Coronary artery (tissue), 2 donors: ENCODE data around the gene GPRC5D.
A peak's percentile ranks its signal among the peaks of the same experiment; 100 is the strongest.

ENCODE experiments used
- DNase-seq: peaks from one replicate; pipeline ENCODE4 v3.0.0-alpha.2; 2017; ENCODE audit warnings: low spot score
- H3K27ac ChIP-seq, 2 donors: fragments of 200-600 bp; sonication (generic); one replicate each; pipeline ENCODE4 v1.5.1; 2016 to 2019
- H3K4me3 ChIP-seq: fragments of 200-600 bp; sonication (generic); 2 replicates; pipeline ENCODE4 v1.5.1; 2016; ENCODE audit warnings: mild to moderate bottlenecking, moderate library complexity
- CTCF ChIP-seq: fragments of 200-600 bp; sonication (generic); IDR thresholded peaks from one replicate; pipeline ENCODE4 v1.5.1; 2019; ENCODE audit warnings: antibody characterized with exemption

The GPRC5D gene

GRCh38 chr12:12919666-12920435, 32.1 kb downstream of the GPRC5D start:
- DNase-seq, result peak; percentile 35
- no peak overlapping the region for H3K4me3 ChIP-seq
- TF ChIP-seq CTCF, result no peak
- H3K27ac ChIP-seq, result no peak overlapping the region

GRCh38 chr12:12918781-12919389, 33.1 kb downstream of the GPRC5D start:
- Histone ChIP-seq H3K4me3 (no peak overlapping the region), H3K27ac (no peak overlapping the region)
- no peak for TF ChIP-seq CTCF
- DNase-seq, result peak; percentile 63

- DNase-seq, result peak; percentile 52
- Histone ChIP-seq H3K27ac (peak overlapping the region; percentile 25 to 71), H3K4me3 (no peak overlapping the region)
- TF ChIP-seq CTCF, result no peak
These were observed 34.5 kb downstream of the GPRC5D start for GRCh38 chr12:12917517-12917916.

- peak; percentile 87 for DNase-seq
- TF ChIP-seq CTCF, result peak; percentile 92
- H3K4me3 ChIP-seq, result peak overlapping the region; percentile 37
These were observed 35.6 kb downstream of the GPRC5D start for GRCh38 chr12:12916135-12916944.

GRCh38 chr12:12915656-12916055, 36.3 kb downstream of the GPRC5D start:
- DNase-seq, result peak; percentile 70
- peak overlapping the region in 1 of 2 donors; percentile 10 for H3K27ac ChIP-seq
- no peak for TF ChIP-seq CTCF
- H3K4me3 ChIP-seq, result no peak overlapping the region

More at GRCh38 chr12:12916135-12916944, 35.6 kb downstream of the GPRC5D start:
- peak overlapping the region; percentile 10 to 71 for H3K27ac ChIP-seq

- TF ChIP-seq CTCF, result no peak
- Histone ChIP-seq H3K27ac (no peak overlapping the region), H3K4me3 (no peak overlapping the region)
- no peak for DNase-seq
These were observed 39.3 kb downstream of the GPRC5D start for GRCh38 chr12:12912711-12913110.
